Panc1 (cell line): ENCODE data around the gene CRIM1.

ENCODE experiments used
- CTCF ChIP-seq: fragments of 450-650 bp; IDR thresholded peaks from 2 replicates; pipeline ENCODE4 v1.5.1; 2017; ENCODE audit warnings: mild to moderate bottlenecking
- POLR2AphosphoS5 ChIP-seq: IDR thresholded peaks from 2 replicates; pipeline ENCODE4 v1.6.1; 2012; ENCODE audit warnings: mild to moderate bottlenecking, low read depth, low read length, moderate library complexity
- TCF7L2 ChIP-seq: IDR thresholded peaks from 2 replicates; pipeline ENCODE4 v1.6.1; 2011; ENCODE audit warnings: mild to moderate bottlenecking, low read depth, low read length, inconsistent platforms
- TF ChIP-seq, protein P1 (sequence below), 2 experiments: IDR thresholded peaks; 2 replicates each; pipeline ENCODE4 v1.6.1; 2011 to 2012; ENCODE audit warnings: low read depth in 2 of 2, control low read depth in 1 of 2, low read length in 1 of 2, mild to moderate bottlenecking in 1 of 2, moderate library complexity in 1 of 2; ENCODE audit not compliant: insufficient read depth in 1 of 2

GRCh38 chr2:36566887-36567286 is 211.3 kb downstream of the CRIM1 start:
- TF ChIP-seq CTCF (no peak), POLR2AphosphoS5 (no peak), TCF7L2 (no peak)
- TF ChIP-seq, protein P1, sequence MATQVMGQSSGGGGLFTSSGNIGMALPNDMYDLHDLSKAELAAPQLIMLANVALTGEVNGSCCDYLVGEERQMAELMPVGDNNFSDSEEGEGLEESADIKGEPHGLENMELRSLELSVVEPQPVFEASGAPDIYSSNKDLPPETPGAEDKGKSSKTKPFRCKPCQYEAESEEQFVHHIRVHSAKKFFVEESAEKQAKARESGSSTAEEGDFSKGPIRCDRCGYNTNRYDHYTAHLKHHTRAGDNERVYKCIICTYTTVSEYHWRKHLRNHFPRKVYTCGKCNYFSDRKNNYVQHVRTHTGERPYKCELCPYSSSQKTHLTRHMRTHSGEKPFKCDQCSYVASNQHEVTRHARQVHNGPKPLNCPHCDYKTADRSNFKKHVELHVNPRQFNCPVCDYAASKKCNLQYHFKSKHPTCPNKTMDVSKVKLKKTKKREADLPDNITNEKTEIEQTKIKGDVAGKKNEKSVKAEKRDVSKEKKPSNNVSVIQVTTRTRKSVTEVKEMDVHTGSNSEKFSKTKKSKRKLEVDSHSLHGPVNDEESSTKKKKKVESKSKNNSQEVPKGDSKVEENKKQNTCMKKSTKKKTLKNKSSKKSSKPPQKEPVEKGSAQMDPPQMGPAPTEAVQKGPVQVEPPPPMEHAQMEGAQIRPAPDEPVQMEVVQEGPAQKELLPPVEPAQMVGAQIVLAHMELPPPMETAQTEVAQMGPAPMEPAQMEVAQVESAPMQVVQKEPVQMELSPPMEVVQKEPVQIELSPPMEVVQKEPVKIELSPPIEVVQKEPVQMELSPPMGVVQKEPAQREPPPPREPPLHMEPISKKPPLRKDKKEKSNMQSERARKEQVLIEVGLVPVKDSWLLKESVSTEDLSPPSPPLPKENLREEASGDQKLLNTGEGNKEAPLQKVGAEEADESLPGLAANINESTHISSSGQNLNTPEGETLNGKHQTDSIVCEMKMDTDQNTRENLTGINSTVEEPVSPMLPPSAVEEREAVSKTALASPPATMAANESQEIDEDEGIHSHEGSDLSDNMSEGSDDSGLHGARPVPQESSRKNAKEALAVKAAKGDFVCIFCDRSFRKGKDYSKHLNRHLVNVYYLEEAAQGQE (IDR thresholded peaks at IDR 0.05; ENCODE audit: insufficient read depth in 1 of 2, low read depth in 2 of 2, low read length in 1 of 2), result no peak
